AG10803 (cell line): ENCODE data around the gene RNASE4.
A peak's percentile ranks its signal among the peaks of the same experiment; 100 is the strongest.

ENCODE experiments used
- DNase-seq: peaks from one replicate; pipeline ENCODE4 v3.0.0; 2010; ENCODE audit warnings: low read depth
- H3K4me3 ChIP-seq: 2 replicates; pipeline ENCODE4 v1.5.1; 2011; ENCODE audit warnings: mild to moderate bottlenecking, low read length, control low read depth
- CTCF ChIP-seq: conservative IDR thresholded peaks from 2 replicates; pipeline ENCODE4 v1.5.1; 2011; ENCODE audit warnings: mild to moderate bottlenecking, low read length, control low read depth, inconsistent platforms

Gene RNASE4

GRCh38 chr14:20690848-20691640, 6.7 kb downstream of the RNASE4 start:
- DNase-seq = peak; percentile 72

GRCh38 chr14:20692116-20692751, 7.9 kb downstream of the RNASE4 start:
- H3K4me3 ChIP-seq = no peak overlapping the region
- no peak for TF ChIP-seq CTCF
- no peak for DNase-seq

More at GRCh38 chr14:20690848-20691640, 6.7 kb downstream of the RNASE4 start:
- peak; percentile 97 for TF ChIP-seq CTCF
- H3K4me3 ChIP-seq = no peak overlapping the region

GRCh38 chr14:20696764-20697163, 12.4 kb downstream of the RNASE4 start:
- no peak for DNase-seq
- no peak for TF ChIP-seq CTCF
- H3K4me3 ChIP-seq = no peak overlapping the region

- DNase-seq = peak; percentile 58
- peak; percentile 78 for TF ChIP-seq CTCF
- H3K4me3 ChIP-seq = no peak overlapping the region
Measured at GRCh38 chr14:20697273-20698017, 13.1 kb downstream of the RNASE4 start.

- no peak for TF ChIP-seq CTCF
Measured at GRCh38 chr14:20698018-20698329, 13.6 kb downstream of the RNASE4 start.

GRCh38 chr14:20698934-20699333, 14.6 kb downstream of the RNASE4 start:
- DNase-seq = no peak
- H3K4me3 ChIP-seq = no peak overlapping the region
- TF ChIP-seq CTCF = no peak

More at GRCh38 chr14:20698018-20698329, 13.6 kb downstream of the RNASE4 start:
- DNase-seq = no peak
- no peak overlapping the region for H3K4me3 ChIP-seq
